ENCODE measurements around the gene LOXL3.

DNA sequence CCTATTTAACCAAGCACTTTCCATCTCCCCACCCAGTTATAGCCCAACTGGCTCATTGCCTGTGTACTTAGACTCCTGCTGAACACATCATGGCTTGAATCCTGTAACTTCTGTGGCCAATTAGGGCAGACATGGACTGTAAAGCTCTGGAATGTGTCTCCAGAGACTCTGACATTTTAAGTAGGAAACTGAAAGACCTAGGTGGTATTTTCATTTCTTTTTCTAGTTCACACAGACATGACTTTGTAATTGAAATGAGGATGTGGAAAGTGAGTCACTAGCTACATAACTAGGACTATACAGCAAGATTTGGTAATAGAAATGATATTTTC is 13.0 kb upstream of the LOXL3 start:
- TF ChIP-seq, protein P1, sequence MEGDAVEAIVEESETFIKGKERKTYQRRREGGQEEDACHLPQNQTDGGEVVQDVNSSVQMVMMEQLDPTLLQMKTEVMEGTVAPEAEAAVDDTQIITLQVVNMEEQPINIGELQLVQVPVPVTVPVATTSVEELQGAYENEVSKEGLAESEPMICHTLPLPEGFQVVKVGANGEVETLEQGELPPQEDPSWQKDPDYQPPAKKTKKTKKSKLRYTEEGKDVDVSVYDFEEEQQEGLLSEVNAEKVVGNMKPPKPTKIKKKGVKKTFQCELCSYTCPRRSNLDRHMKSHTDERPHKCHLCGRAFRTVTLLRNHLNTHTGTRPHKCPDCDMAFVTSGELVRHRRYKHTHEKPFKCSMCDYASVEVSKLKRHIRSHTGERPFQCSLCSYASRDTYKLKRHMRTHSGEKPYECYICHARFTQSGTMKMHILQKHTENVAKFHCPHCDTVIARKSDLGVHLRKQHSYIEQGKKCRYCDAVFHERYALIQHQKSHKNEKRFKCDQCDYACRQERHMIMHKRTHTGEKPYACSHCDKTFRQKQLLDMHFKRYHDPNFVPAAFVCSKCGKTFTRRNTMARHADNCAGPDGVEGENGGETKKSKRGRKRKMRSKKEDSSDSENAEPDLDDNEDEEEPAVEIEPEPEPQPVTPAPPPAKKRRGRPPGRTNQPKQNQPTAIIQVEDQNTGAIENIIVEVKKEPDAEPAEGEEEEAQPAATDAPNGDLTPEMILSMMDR (conservative IDR thresholded peaks at IDR 0.05; ENCODE audit: low read length) = no peak
- TF ChIP-seq EZH2phosphoT487 (IDR thresholded peaks at IDR 0.05; ENCODE audit: borderline replicate concordance) = no peak

Measured in Loucy (cell line).